ENCODE results near the gene KLF18.

DNA sequence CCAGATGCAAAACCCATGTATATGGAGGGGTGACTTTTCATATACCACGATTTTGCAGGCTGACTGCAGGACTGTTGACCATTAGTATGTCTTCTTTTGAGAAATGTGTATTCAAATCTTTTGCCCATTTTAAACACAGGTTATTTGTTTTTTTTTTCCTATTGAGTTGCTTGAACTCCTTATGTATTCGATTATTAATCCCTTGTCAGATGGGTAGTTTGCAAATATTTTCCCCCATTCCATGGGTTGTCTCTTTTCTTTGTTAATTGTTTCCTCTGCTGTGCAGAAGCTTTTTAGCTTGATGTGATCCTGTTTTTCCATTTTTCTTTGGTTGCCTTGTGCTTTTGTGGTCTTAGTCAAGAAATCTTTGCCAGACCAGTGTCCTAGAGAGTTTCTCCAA, 47.4 kb downstream of the KLF18 start:
- TF ChIP-seq, protein P1, sequence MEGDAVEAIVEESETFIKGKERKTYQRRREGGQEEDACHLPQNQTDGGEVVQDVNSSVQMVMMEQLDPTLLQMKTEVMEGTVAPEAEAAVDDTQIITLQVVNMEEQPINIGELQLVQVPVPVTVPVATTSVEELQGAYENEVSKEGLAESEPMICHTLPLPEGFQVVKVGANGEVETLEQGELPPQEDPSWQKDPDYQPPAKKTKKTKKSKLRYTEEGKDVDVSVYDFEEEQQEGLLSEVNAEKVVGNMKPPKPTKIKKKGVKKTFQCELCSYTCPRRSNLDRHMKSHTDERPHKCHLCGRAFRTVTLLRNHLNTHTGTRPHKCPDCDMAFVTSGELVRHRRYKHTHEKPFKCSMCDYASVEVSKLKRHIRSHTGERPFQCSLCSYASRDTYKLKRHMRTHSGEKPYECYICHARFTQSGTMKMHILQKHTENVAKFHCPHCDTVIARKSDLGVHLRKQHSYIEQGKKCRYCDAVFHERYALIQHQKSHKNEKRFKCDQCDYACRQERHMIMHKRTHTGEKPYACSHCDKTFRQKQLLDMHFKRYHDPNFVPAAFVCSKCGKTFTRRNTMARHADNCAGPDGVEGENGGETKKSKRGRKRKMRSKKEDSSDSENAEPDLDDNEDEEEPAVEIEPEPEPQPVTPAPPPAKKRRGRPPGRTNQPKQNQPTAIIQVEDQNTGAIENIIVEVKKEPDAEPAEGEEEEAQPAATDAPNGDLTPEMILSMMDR (IDR thresholded peaks at IDR 0.05 in 2 of 3, conservative IDR thresholded peaks at IDR 0.05 in 1 of 3; ENCODE audit: borderline replicate concordance in 1 of 3, insufficient read depth in 1 of 3, low read depth in 2 of 3, low read length in 2 of 3), result no peak
- no peak for TF ChIP-seq EZH2phosphoT487 (IDR thresholded peaks at IDR 0.05; ENCODE audit: borderline replicate concordance)
- TF ChIP-seq ELF1 (IDR thresholded peaks at IDR 0.05; ENCODE audit: borderline replicate concordance, low read depth), result no peak
- no peak for TF ChIP-seq RAD21 (IDR thresholded peaks at IDR 0.05; ENCODE audit: low read depth)
- TF ChIP-seq EZH2 (IDR thresholded peaks at IDR 0.05), result no peak
- no peak for TF ChIP-seq TCF7L2 (IDR thresholded peaks at IDR 0.05; ENCODE audit: borderline replicate concordance, extremely low read depth, insufficient read depth, insufficient read length)
- TF ChIP-seq POLR2AphosphoS5 (IDR thresholded peaks at IDR 0.05; ENCODE audit: low read depth, low read length), result no peak
- TF ChIP-seq SP1 (IDR thresholded peaks at IDR 0.05; ENCODE audit: low read depth), result no peak
- TF ChIP-seq EGR1 (IDR thresholded peaks at IDR 0.05; ENCODE audit: low read depth), result no peak
- TF ChIP-seq ZFX (IDR thresholded peaks at IDR 0.05), result no peak
- TF ChIP-seq, protein P2, sequence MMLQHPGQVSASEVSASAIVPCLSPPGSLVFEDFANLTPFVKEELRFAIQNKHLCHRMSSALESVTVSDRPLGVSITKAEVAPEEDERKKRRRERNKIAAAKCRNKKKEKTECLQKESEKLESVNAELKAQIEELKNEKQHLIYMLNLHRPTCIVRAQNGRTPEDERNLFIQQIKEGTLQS (IDR thresholded peaks at IDR 0.05), result no peak
